H4 (cell line): ENCODE data around the gene C1QTNF9. TPM values are rescaled to one million over a fixed set of nuclear protein-coding genes. Genes with fewer than 3 reads are reported as not detected.
"Not testable (repeated sequence)": the region's sequence is repeated elsewhere in the genome, so short reads cannot be mapped to it uniquely, and the experiment has no call there.

Experiments
- DNase-seq: peaks from one replicate; pipeline ENCODE4 v3.0.0-alpha.2; 2015; ENCODE audit warnings: low spot score
- total RNA-seq: library from RNA; depleted of rRNA; stranded (reverse); fragments of >200 nt; shearing (Covaris generic); gene quantifications from 2 replicates; pipeline ENCODE4 v1.2.3, GENCODE V29; 2014

C1QTNF9 gene
- total RNA-seq, 1 experiment from 2014 or later: not detected

- not testable (repeated sequence) for DNase-seq
These were observed 12.0 kb downstream of the C1QTNF9 start for GRCh38 chr13:24321416-24321815.

GRCh38 chr13:24322470-24322869, 13.1 kb downstream of the C1QTNF9 start:
- not testable (repeated sequence) for DNase-seq

GRCh38 chr13:24323036-24323738, 13.8 kb downstream of the C1QTNF9 start:
- no peak for DNase-seq

- DNase-seq: no peak
These were observed 14.3 kb downstream of the C1QTNF9 start for GRCh38 chr13:24323739-24324075.

GRCh38 chr13:24327598-24327997, 18.2 kb downstream of the C1QTNF9 start:
- DNase-seq: not testable (repeated sequence)

- DNase-seq: no peak
These were observed 18.8 kb downstream of the C1QTNF9 start for GRCh38 chr13:24328145-24328544.

GRCh38 chr13:24338721-24339120, 29.3 kb downstream of the C1QTNF9 start:
- no peak for DNase-seq

GRCh38 chr13:24339937-24340607, 30.7 kb downstream of the C1QTNF9 start:
- DNase-seq: no peak

GRCh38 chr13:24340608-24340955, 31.2 kb downstream of the C1QTNF9 start:
- DNase-seq: no peak

- no peak for DNase-seq
These were observed 32.1 kb downstream of the C1QTNF9 start for GRCh38 chr13:24341439-24341838.

- no peak for DNase-seq
These were observed 39.0 kb downstream of the C1QTNF9 start for GRCh38 chr13:24348385-24348784.

- no peak for DNase-seq
These were observed 39.6 kb downstream of the C1QTNF9 start for GRCh38 chr13:24348797-24349515.

GRCh38 chr13:24349778-24350664, 40.6 kb downstream of the C1QTNF9 start:
- not testable (repeated sequence) for DNase-seq

GRCh38 chr13:24351423-24351822, 42.0 kb downstream of the C1QTNF9 start:
- no peak for DNase-seq

GRCh38 chr13:24353736-24354135, 44.4 kb downstream of the C1QTNF9 start:
- DNase-seq: no peak

- no peak for DNase-seq
These were observed 45.7 kb downstream of the C1QTNF9 start for GRCh38 chr13:24355103-24355502.

GRCh38 chr13:24356270-24356669, 46.9 kb downstream of the C1QTNF9 start:
- no peak for DNase-seq

- no peak for DNase-seq
These were observed 47.5 kb downstream of the C1QTNF9 start for GRCh38 chr13:24356837-24357236.

- DNase-seq: no peak
These were observed 48.4 kb downstream of the C1QTNF9 start for GRCh38 chr13:24357756-24358155.

GRCh38 chr13:24358836-24359235, 49.5 kb downstream of the C1QTNF9 start:
- DNase-seq: not testable (repeated sequence)

GRCh38 chr13:24359252-24359651, 49.9 kb downstream of the C1QTNF9 start:
- DNase-seq: not testable (repeated sequence)

GRCh38 chr13:24360106-24360505, 50.7 kb downstream of the C1QTNF9 start:
- DNase-seq: no peak
